Globus pallidus (tissue), 1 donor: Measurements from ENCODE around the gene CA12.

Source experiments
- DNase-seq: peaks from one replicate; pipeline ENCODE4 v3.0.0-alpha.2; 2015; ENCODE audit warnings: low spot score

Gene CA12

GRCh38 chr15:63401714-63402497, 20.3 kb upstream of the CA12 start:
- DNase-seq: no peak

GRCh38 chr15:63401078-63401477, 19.4 kb upstream of the CA12 start:
- DNase-seq: no peak

DNA sequence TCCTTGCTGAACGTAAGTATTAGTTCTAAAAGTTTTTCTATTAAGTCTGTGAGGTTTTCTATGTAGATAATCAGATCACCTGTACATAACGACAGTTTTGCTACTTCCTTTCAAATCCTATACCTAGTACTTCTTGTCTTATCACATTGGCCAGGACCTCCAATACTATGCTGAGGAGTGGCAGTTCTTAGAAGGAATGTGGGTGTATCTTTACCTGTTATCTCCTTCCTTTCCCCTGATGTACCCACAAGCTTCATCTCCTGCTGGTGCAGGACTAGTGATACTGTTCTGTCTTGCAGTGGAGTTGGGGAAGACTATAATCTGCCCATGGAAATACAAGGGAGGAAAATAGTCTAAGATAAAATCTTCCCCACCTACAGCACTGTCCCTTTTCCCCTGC, 16.8 kb upstream of the CA12 start:
- no peak for DNase-seq

DNA sequence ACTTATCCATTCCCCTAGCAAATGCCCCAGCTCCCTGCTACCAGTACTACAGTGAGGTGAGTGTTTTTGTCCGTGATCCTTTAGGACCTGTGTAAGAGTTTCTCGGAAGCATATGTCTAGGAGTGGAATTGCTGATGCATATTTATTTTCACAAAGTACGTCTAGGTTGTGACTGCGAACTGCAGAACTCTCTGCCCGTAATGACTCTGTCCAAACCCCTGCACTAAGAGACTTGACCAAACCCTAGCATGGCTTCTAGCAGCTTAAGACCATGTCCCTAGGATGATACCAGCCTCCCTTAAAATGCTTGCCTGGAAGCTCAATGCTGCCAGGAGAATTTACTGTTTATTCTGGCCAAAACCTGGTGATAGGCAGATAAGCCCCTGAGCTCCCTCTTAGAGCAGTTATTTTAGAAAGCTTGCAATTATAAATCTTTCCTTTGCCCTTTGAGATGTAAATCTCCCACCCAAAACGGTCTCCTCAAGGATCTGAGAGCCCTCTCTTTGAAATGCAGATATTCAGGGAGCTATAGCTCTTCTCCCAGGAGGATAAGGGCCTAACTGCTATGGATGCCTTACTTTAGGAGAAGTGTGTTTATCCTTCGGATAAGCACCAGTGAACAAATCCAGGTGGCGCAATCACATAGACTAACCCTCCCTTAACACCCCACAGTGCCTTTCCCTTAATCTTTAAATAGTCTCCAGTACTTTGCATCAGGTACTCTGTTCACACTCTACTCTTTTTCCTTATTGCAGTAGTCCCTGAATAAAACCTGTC, 14.7 kb upstream of the CA12 start:
- DNase-seq: no peak

- DNase-seq: no peak
Measured at GRCh38 chr15:63395730-63396151, 14.1 kb upstream of the CA12 start.

DNA sequence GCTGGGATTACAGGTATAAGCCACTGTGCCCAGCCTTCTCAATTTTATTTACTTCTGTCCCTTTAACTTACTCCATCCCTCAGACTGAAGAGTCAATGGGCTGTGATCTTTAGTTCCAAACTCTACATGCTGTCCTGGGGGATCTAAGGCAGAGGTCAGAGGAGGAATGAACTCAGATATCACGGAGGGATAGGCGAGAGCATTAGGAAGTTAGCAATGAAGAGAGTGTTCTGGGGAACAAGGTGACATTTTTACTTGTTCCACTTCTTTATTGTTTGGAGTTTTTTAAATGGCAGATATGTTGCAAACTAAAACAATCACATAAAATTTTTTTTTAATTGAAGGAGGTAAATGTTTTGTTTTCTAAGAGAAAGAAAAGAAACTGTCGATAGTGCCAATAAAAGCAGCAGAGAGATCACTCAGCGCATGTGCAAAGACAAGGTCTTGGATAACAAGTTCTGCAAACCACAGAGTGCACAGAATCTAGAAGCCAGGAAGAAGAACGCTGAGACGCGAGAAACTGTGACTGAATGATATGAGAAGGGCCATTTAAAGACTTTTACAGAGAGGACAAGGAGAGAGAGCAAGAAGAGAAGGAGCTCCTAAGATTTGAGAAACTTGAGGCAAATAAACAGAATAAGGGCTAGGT, 10.8 kb upstream of the CA12 start:
- DNase-seq: no peak

GRCh38 chr15:63391669-63392360, 10.2 kb upstream of the CA12 start:
- DNase-seq: no peak

DNA sequence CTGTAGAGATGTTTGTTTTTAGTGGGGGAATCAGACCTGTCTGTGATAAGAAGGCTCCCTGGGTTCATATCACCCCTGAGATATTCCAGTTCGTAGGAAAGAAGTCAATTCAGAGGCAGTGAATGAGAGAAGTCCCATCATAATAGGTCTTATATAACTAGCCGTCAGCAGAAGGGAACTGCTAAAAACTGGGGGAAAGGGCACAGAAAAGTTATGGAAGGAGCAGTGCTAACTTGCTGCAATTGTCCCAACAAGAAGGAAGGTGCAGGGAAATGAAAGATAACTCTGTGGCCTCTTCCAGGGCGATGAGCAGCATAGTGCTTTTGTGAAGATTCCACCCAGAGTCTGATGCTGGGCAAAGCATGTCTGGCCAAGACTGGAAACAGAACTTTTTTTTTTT, 9.0 kb upstream of the CA12 start:
- no peak for DNase-seq

DNA sequence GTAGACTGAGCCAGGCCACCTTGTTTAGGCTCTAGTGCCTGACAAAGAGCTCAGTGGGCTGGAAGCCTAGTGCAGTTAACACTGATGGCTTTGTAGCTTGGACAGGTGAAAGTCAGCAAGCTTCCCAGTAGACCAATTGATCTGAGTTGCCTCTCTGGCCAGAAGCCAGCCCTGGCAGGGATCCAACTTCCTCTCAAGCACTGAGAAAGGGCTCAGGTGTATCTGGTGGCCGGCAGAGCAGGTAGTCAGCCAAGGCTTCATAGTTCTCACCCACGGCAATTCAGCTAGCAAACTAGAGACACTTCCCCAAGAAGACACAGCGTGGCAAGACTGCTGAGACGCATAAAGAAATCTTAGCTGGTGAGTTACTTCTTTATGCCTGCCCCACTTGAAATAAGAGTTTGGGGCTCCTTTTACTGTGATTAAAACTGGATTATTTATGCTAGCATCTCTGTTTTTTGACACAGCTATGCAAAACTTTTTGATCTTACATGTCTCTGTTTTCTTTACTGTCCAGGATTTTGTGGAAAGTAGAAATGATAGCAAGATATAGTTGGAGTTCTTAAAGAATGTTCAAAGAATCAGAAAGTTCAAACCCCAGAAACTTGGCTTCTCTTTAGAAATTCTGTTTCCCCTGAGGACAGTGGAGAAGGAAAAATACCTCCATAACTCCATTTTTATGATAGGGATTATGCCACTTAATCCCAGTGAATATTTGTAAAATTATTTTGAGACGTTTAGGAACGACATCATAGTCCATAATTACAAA, 8.4 kb upstream of the CA12 start:
- no peak for DNase-seq

DNA sequence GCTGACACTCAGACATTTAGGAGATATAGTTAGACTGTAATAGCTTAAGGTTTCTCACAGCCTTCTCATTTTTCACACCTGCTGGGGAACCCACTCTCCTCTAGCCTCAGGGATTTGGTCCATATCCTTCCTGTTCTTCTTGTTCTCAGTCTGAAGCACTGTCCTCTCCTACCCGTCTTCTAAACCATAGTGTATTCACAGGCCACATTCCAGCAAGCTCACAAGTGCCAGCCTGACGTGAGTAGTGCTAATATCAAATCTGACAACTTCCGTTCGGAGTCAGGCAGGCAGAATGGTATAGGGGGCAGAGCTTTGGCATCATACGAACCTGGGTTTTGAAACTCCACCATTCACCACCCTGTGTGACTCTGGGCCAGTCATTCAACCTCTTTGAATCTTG, 6.9 kb upstream of the CA12 start:
- no peak for DNase-seq

DNA sequence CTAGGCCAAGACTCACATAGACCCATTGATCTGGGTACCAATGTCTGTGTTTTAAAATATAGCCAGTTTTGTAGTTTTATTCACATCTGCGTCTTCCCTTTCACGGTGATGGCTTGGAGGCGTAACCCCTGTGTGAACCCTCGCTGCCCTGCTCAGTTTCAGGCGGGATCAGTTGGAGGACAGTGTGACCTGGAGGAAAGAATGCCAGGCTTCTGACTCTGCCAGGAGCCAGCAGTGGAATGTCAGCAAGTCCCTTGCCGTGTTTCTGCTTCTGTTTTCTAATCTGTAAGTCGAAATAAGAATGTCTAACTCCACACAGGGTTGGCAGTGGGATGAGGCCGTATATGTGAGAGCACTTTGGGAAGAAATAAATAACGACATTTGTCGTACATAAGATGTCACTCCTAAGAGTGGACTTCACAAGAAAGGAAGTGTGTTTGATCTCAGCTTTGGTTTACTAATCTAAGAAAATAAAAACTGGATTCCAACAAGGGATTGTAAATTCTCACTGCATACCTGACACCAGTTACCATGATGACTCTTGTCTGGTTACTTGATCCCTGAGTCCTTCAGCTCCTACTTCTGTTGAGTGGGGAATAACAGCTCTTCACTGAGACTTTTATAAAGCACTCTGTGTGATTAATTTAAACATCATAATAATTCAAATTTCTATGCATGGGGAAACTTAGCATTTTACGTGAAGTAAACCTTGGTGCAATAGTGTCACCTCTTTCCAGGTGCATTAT, 6.3 kb upstream of the CA12 start:
- DNase-seq: no peak

DNA sequence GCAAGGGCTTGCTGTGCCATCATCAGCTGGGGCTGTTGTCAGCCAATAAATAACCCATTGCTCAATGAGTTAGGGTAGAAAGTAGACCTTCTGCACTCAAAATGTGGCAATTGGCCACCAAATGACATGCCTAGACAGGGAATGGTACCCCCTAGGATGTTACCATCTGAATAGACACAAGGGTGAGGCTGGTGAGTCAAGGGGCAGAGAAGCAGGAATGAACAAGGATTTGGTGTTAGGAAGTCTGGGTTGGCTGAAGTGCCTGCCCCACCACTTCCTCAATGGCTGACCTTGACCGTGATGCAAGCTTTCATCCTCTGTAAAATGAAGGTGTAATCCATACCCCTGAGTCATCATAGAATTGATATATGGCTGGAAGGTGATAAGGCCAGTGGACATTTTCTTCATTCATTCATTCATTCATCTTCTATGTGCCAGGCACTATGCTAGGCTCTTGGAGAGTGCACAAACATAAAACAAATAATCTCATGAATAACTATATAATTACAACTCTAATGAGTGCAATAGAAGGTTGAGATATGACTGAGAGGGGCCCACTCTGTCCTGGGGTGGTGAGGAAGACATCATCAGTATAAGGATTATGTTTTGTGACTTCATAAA, 4.4 kb upstream of the CA12 start:
- no peak for DNase-seq

GRCh38 chr15:63384906-63385305, 3.3 kb upstream of the CA12 start:
- no peak for DNase-seq

- no peak for DNase-seq
Measured at GRCh38 chr15:63382966-63383710, 1.5 kb upstream of the CA12 start.

GRCh38 chr15:63380808-63381282, 801 bp downstream of the CA12 start:
- no peak for DNase-seq

DNA sequence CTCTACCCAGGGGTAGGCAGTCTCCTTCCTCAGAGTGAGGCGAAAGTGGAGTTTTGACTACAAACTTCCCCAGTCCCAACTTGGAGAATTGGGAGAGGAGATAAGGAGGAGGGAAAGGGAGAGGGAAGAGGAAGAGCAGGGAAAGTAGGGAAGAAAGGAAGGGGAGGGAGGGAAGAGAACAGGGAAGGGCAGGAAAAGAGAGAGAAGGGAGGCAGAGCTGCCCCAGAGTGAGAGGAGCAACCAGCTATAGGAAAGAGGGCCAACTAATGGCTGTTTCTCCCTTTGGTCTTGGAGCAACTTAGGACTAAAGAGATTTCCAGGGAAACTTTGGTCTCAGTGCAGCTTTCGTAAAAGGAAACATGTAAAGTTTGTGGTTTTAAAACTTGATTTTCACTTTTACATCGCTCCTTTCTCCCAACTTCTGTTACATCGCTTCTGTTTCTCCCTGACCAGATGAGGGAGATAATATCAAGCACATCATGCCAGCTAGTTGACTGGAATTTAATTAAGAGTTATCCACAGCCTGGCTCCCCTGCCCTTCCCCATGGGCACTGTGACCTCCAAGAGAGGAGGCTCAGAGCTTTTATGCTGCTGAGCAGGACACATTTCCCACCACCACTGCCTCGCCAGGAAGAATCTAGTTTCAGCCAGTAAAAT, 1.4 kb downstream of the CA12 start:
- DNase-seq: no peak

GRCh38 chr15:63379492-63380150, 2.0 kb downstream of the CA12 start:
- no peak for DNase-seq

- DNase-seq: no peak
Measured at GRCh38 chr15:63378946-63379345, 2.7 kb downstream of the CA12 start.
